22Rv1 (cell line): Measurements from ENCODE around the gene PPP1R3E.

ENCODE experiments used
- CTCF ChIP-seq: fragments of 450-650 bp; IDR thresholded peaks from 2 replicates; pipeline ENCODE4 v1.5.1; 2017; ENCODE audit warnings: mild to moderate bottlenecking
- ZFX ChIP-seq: fragments of 450-650 bp; IDR thresholded peaks from 2 replicates; pipeline ENCODE4 v1.6.1; 2017; ENCODE audit warnings: antibody characterized with exemption, borderline replicate concordance

DNA sequence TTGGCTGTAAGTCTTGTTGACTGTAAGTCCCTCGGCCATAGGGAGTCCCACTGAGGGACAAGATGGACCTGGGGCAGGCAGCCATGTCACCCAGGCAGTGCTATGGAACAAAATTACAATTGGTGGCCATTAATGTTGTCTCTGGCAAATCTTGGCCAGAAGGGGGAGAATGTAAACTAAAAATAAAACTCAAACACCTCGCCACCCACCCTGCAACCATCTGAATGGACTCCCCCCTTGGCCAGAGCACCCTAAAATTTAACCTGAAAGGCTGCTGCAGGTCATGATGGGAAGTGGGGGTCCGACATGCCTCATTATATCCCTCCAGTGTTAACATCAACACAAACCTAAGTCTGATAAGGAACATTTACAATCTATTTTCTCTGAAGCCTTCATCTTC is 41.8 kb upstream of the PPP1R3E start:
- TF ChIP-seq CTCF (no peak), ZFX (no peak)
